Measurements from ENCODE around the gene TAF8.

Gene TAF8

DNA sequence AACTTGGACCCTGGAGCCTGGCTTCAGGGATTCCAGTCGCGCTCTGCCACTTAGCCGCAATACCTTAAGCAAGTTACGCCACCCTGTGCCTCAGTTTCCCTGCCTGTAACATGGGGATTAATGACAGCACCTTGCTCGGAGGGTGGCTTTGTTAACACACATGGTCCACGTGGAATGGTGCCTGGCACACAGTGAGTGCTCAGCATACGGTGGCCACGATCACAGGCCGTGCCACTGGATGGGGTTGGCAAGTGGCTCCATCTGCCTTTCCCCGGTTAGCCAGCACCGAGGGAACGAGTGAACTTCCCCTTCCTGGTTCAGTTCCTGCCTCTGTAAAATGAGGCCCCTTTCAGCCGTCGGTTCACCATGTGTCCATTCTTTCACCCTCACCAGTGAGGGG lies 74.9 kb downstream of the TAF8 start:
- Histone ChIP-seq H3K4me1 (ENCODE audit: insufficient read depth, low read length) (no peaks in the 10 kb centered on the region), H3K36me3 (ENCODE audit: insufficient read depth, low read length) (peaks cover 20% of the 10 kb centered on the region), H3K9me3 (ENCODE audit: control insufficient read depth, insufficient read depth, low read length) (no peaks in the 10 kb centered on the region)

DNA sequence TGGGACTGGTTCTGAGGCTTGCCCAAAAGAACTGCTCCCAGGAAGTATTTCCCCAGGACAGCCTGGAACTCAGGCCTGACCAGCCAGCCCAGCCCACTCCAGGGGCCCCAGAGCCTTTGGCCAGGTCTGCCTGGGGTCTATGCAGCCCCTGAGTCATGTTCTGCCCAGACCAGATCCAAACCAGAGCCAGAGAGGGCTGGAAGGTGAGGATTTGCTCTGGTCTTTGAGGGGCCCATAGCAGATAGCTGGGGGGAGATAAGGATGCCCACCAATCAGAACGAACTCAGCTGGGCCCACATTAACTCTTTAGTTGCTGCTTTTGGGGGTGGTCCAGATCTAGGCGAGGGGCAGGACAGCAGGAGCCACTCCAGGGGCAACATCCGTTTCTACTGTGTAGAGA lies 75.3 kb downstream of the TAF8 start:
- Histone ChIP-seq H3K9me3 (ENCODE audit: control insufficient read depth, insufficient read depth, low read length) (no peaks in the 10 kb centered on the region), H3K4me1 (ENCODE audit: insufficient read depth, low read length) (no peaks in the 10 kb centered on the region), H3K36me3 (ENCODE audit: insufficient read depth, low read length) (peaks cover 20% of the 10 kb centered on the region), H3K9ac (ENCODE audit: low read depth, low read length) (no peak overlapping the region)

More for the DNA sequence above, 74.9 kb downstream of the TAF8 start:
- no peak overlapping the region for H3K9ac ChIP-seq (ENCODE audit: low read depth, low read length)

DNA sequence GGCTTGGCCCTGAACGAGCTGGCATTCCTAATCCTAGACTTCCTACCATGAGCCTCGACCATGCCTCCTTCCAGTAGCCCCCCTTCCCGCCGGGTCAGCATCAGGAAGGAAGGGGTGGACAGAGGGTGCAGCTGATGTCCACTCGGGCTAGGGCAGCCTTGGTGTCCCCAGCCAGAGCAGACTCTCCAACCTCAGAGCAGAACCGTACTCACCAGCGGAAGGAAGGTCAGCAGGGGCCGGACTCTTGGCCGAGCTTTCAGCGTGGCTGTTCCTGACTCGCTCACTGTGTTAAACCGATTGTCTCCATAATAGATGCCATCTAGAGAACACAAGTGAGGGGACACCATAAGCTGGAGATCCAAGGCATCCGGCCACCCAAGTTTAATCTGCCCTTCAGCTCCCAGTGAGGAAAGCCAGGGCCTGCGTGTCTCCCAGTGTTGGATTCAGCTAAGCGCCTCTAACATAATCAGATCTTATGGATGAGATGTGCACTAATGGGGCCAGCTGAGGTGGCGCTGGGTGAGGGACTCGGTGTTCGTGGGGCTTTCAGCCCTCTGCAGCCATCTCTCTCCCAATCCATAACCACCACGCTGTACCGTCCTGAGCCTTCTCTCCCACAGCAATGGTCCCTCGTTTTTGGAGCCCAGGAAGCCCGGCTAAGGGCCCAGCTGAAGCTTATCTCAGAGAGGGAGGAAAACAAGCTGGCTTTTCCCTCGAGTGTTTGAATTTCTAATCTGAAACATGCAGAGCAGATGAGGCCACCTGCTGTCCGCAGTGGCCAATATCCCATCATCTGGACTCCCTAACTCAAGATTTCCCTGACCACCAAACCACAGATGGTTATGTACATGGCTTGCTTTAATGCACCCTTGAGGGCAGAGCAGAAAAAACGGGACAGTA lies 78.4 kb downstream of the TAF8 start:
- Histone ChIP-seq H3K4me1 (ENCODE audit: insufficient read depth, low read length) (peaks cover 4% of the 10 kb centered on the region; the same call in 1 of the 2 replicates), H3K9me3 (ENCODE audit: control insufficient read depth, insufficient read depth, low read length) (no peaks in the 10 kb centered on the region), H3K9ac (ENCODE audit: low read depth, low read length) (no peak overlapping the region), H3K36me3 (ENCODE audit: insufficient read depth, low read length) (peaks cover 16% of the 10 kb centered on the region)

DNA sequence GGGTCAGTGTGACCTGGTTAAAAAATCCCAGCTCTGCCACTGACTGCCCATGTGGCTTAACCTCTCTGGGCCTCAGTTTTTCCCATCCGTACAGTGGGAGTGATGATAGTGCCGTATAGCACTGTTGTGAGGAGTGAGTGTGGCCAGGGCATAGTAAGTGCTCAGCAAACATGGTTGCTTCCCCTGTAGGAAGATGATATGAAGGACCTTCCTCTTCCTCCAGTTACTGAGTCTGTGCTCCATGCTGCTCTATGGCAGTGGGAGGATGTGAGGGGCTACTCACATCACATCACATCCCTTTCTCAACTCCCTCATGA lies 79.0 kb downstream of the TAF8 start:
- peaks cover 4% of the 10 kb centered on the region; the same call in 1 of the 2 replicates for H3K4me1 ChIP-seq (ENCODE audit: insufficient read depth, low read length)
- H3K36me3 ChIP-seq (ENCODE audit: insufficient read depth, low read length): peaks cover 16% of the 10 kb centered on the region

DNA sequence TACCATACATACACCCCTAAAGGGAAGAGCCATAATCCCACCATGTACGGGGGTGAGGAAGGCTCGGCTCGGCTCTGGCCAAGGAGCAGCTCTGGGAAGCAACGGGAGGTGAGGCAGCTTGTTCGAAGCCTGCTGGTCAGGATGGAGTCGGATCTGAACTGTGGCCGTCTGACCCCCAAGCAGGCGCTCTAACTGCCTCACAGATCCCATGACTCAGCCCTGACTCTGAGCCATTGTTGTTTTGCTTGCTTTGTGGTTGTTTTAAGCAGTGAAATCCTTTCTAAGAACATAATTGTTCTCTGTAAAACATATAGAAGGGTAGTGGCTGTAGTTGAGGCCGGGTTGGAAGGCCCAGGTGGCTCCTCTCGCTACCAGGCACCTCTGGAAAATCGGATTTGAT lies 81.2 kb downstream of the TAF8 start:
- Histone ChIP-seq H3K36me3 (ENCODE audit: insufficient read depth, low read length) (peaks cover 16% of the 10 kb centered on the region), H3K9me3 (ENCODE audit: control insufficient read depth, insufficient read depth, low read length) (no peaks in the 10 kb centered on the region), H3K4me1 (ENCODE audit: insufficient read depth, low read length) (peaks cover 17% of the 10 kb centered on the region), H3K9ac (ENCODE audit: low read depth, low read length) (no peak overlapping the region)

More for the DNA sequence above, 79.0 kb downstream of the TAF8 start:
- no peaks in the 10 kb centered on the region for H3K9me3 ChIP-seq (ENCODE audit: control insufficient read depth, insufficient read depth, low read length)
- no peak overlapping the region for H3K9ac ChIP-seq (ENCODE audit: low read depth, low read length)

- Histone ChIP-seq H3K36me3 (ENCODE audit: insufficient read depth, low read length) (0 out of 2 replicates have a peak, but pooled peaks cover 9% of the 10 kb centered on the region), H3K9me3 (ENCODE audit: control insufficient read depth, insufficient read depth, low read length) (no peaks in the 10 kb centered on the region), H3K9ac (ENCODE audit: low read depth, low read length) (no peak overlapping the region), H3K4me1 (ENCODE audit: insufficient read depth, low read length) (peaks cover 34% of the 10 kb centered on the region)
Observed at GRCh38 chr6:42133926-42134325, 83.6 kb downstream of the TAF8 start.

- Histone ChIP-seq H3K36me3 (ENCODE audit: insufficient read depth, low read length) (0 out of 2 replicates have a peak, but pooled peaks cover 3% of the 10 kb centered on the region), H3K9ac (ENCODE audit: low read depth, low read length) (no peak overlapping the region), H3K9me3 (ENCODE audit: control insufficient read depth, insufficient read depth, low read length) (no peaks in the 10 kb centered on the region), H3K4me1 (ENCODE audit: insufficient read depth, low read length) (peaks cover 45% of the 10 kb centered on the region)
Observed at GRCh38 chr6:42135161-42135560, 84.8 kb downstream of the TAF8 start.

DNA sequence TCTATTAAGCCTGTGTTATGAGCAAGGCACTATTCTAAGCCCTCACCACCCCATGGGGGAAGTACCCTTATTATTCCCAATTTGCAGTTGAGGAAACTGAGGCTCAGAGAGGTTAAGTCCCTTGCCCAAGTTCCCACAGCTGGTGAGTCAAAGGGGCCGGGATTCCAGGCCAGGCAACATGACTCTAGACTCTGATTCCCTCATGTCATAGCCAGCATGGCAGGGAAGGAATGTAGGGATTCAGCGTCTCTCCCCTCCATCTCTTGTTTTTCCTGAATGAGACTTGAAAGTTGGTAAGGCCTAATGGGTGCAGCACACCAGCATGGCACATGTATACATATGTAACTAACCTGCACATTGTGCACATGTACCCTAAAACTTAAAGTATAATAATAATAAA lies 85.4 kb downstream of the TAF8 start:
- peaks cover 50% of the 10 kb centered on the region for H3K4me1 ChIP-seq (ENCODE audit: insufficient read depth, low read length)
- H3K9me3 ChIP-seq (ENCODE audit: control insufficient read depth, insufficient read depth, low read length): no peaks in the 10 kb centered on the region
- no peak overlapping the region for H3K9ac ChIP-seq (ENCODE audit: low read depth, low read length)
- 0 out of 2 replicates have a peak, but pooled peaks cover 3% of the 10 kb centered on the region for H3K36me3 ChIP-seq (ENCODE audit: insufficient read depth, low read length)

DNA sequence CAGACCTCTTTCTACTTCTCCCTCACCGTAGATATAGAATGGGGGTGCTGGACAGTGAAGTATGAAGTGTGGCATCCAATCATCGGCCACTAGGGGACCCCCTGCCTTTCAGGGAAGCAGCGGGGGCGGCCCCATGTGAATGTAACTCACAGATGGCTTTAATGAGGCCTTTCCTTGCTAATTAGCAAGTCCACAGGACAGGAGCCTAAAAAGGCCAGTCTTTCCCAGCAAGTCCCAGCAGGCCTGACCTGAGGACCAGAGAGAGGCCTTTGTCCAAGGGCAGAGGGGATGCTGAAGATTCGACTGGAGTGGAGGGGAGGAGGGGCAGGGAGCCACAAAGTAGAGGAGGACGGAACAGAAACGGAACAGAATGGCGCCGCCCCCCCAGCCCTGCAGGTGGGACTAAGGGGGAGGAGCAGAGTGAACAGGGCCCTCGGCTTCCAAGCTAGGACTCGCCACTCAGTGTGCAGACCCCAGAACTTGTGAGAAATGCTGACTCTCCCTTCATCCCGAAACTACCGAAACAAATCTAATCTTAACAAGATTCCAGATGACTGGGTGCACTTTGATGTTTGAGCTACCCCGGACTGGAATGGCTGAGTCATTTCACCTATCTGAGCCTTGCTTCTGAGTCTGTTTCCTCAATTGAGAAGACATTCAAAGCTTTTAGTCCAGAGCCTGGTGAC lies 86.3 kb downstream of the TAF8 start:
- 0 out of 2 replicates have a peak, but pooled peaks cover 3% of the 10 kb centered on the region for H3K36me3 ChIP-seq (ENCODE audit: insufficient read depth, low read length)
- no peaks in the 10 kb centered on the region for H3K9me3 ChIP-seq (ENCODE audit: control insufficient read depth, insufficient read depth, low read length)
- H3K4me1 ChIP-seq (ENCODE audit: insufficient read depth, low read length): peaks cover 53% of the 10 kb centered on the region
- H3K9ac ChIP-seq (ENCODE audit: low read depth, low read length): peak overlapping the region; percentile 22

Data from ES-I3 (cell line).